ENCODE measurements around the gene EVC2.

The EVC2 gene

GRCh38 chr4:5708449-5709206 lies at the start of gene EVC2:
Gene EVC2, minus strand, starts transcription at chr4:5708559. Its CDS starts 46 bp downstream, at chr4:5708513.
- Histone ChIP-seq H3K4me1 (ENCODE audit: insufficient read depth, poor library complexity, severe bottlenecking) (peaks cover 18% of the 10 kb centered on the region), H3K4me3 (ENCODE audit: severe bottlenecking) (peak within 1 kb of the TSS; percentile 78), H3K9me3 (ENCODE audit: severe bottlenecking) (no peaks in the 10 kb centered on the region), H3K36me3 (ENCODE audit: low read depth) (peaks cover 6% of the 10 kb centered on the region; the same call in 1 of the 2 replicates), H3K27me3 (ENCODE audit: insufficient read depth, poor library complexity, severe bottlenecking) (no peaks in the 10 kb centered on the region), H3K27ac (ENCODE audit: poor library complexity, severe bottlenecking) (peak within 1 kb of the TSS; percentile 62)
- TF ChIP-seq CTCF (IDR thresholded peaks at IDR 0.05; ENCODE audit: poor library complexity, severe bottlenecking), result no peak
- ATAC-seq (ENCODE audit: low read depth) (peak; percentile 54), DNase-seq (ENCODE audit: low spot score) (no peak)

GRCh38 chr4:5757954-5758353 lies 49.6 kb upstream of the EVC2 start:
- Histone ChIP-seq H3K27ac (ENCODE audit: poor library complexity, severe bottlenecking) (peak overlapping the region; percentile 96), H3K27me3 (ENCODE audit: insufficient read depth, poor library complexity, severe bottlenecking) (no peaks in the 10 kb centered on the region), H3K36me3 (ENCODE audit: low read depth) (peaks cover 55% of the 10 kb centered on the region), H3K9me3 (ENCODE audit: severe bottlenecking) (no peaks in the 10 kb centered on the region), H3K4me1 (ENCODE audit: insufficient read depth, poor library complexity, severe bottlenecking) (peaks cover 43% of the 10 kb centered on the region), H3K4me3 (ENCODE audit: severe bottlenecking) (no peak overlapping the region)
- DNase-seq (ENCODE audit: low spot score) (no peak), ATAC-seq (ENCODE audit: low read depth) (no peak)
- no peak for TF ChIP-seq CTCF (IDR thresholded peaks at IDR 0.05; ENCODE audit: poor library complexity, severe bottlenecking)

GRCh38 chr4:5757536-5757935 lies 49.2 kb upstream of the EVC2 start:
- no peak for ATAC-seq (ENCODE audit: low read depth)
- Histone ChIP-seq H3K4me3 (ENCODE audit: severe bottlenecking) (no peak overlapping the region), H3K9me3 (ENCODE audit: severe bottlenecking) (no peaks in the 10 kb centered on the region), H3K27me3 (ENCODE audit: insufficient read depth, poor library complexity, severe bottlenecking) (no peaks in the 10 kb centered on the region), H3K4me1 (ENCODE audit: insufficient read depth, poor library complexity, severe bottlenecking) (peaks cover 47% of the 10 kb centered on the region), H3K36me3 (ENCODE audit: low read depth) (peaks cover 59% of the 10 kb centered on the region), H3K27ac (ENCODE audit: poor library complexity, severe bottlenecking) (peak overlapping the region; percentile 96)
- no peak for DNase-seq (ENCODE audit: low spot score)
- no peak for TF ChIP-seq CTCF (IDR thresholded peaks at IDR 0.05; ENCODE audit: poor library complexity, severe bottlenecking)

- Histone ChIP-seq H3K36me3 (ENCODE audit: low read depth) (peaks cover 59% of the 10 kb centered on the region), H3K4me3 (ENCODE audit: severe bottlenecking) (no peak overlapping the region), H3K27me3 (ENCODE audit: insufficient read depth, poor library complexity, severe bottlenecking) (no peaks in the 10 kb centered on the region), H3K4me1 (ENCODE audit: insufficient read depth, poor library complexity, severe bottlenecking) (peaks cover 51% of the 10 kb centered on the region), H3K27ac (ENCODE audit: poor library complexity, severe bottlenecking) (peak overlapping the region; percentile 96), H3K9me3 (ENCODE audit: severe bottlenecking) (no peaks in the 10 kb centered on the region)
- DNase-seq (ENCODE audit: low spot score) (no peak), ATAC-seq (ENCODE audit: low read depth) (no peak)
- no peak for TF ChIP-seq CTCF (IDR thresholded peaks at IDR 0.05; ENCODE audit: poor library complexity, severe bottlenecking)
Measured at GRCh38 chr4:5757091-5757490, 48.7 kb upstream of the EVC2 start.

- Histone ChIP-seq H3K9me3 (ENCODE audit: severe bottlenecking) (no peaks in the 10 kb centered on the region), H3K4me1 (ENCODE audit: insufficient read depth, poor library complexity, severe bottlenecking) (peaks cover 58% of the 10 kb centered on the region), H3K27ac (ENCODE audit: poor library complexity, severe bottlenecking) (no peak overlapping the region), H3K27me3 (ENCODE audit: insufficient read depth, poor library complexity, severe bottlenecking) (no peaks in the 10 kb centered on the region), H3K36me3 (ENCODE audit: low read depth) (peaks cover 59% of the 10 kb centered on the region), H3K4me3 (ENCODE audit: severe bottlenecking) (no peak overlapping the region)
- ATAC-seq (ENCODE audit: low read depth), result no peak
- no peak for DNase-seq (ENCODE audit: low spot score)
- no peak for TF ChIP-seq CTCF (IDR thresholded peaks at IDR 0.05; ENCODE audit: poor library complexity, severe bottlenecking)
Measured at GRCh38 chr4:5756271-5756670, 47.9 kb upstream of the EVC2 start.

Data from RWPE2 (cell line).